B cell (primary cell): ENCODE data around the gene ZNF625.

Experiments
- EZH2 ChIP-seq: IDR thresholded peaks from 2 replicates; pipeline ENCODE4 v1.6.1; 2012; ENCODE audit warnings: borderline replicate concordance, low read depth, mild to moderate bottlenecking, moderate library complexity, low read length; ENCODE audit not compliant: insufficient read depth, poor library complexity, severe bottlenecking
- TF ChIP-seq, protein P1 (sequence below): fragments of 200-600 bp; IDR thresholded peaks from one replicate; pipeline ENCODE4 v1.8.0; 2022; ENCODE audit warnings: antibody characterized with exemption, mild to moderate bottlenecking

GRCh38 chr19:12145348-12145747, 11.2 kb downstream of the ZNF625 start:
- TF ChIP-seq, protein P1, sequence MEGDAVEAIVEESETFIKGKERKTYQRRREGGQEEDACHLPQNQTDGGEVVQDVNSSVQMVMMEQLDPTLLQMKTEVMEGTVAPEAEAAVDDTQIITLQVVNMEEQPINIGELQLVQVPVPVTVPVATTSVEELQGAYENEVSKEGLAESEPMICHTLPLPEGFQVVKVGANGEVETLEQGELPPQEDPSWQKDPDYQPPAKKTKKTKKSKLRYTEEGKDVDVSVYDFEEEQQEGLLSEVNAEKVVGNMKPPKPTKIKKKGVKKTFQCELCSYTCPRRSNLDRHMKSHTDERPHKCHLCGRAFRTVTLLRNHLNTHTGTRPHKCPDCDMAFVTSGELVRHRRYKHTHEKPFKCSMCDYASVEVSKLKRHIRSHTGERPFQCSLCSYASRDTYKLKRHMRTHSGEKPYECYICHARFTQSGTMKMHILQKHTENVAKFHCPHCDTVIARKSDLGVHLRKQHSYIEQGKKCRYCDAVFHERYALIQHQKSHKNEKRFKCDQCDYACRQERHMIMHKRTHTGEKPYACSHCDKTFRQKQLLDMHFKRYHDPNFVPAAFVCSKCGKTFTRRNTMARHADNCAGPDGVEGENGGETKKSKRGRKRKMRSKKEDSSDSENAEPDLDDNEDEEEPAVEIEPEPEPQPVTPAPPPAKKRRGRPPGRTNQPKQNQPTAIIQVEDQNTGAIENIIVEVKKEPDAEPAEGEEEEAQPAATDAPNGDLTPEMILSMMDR = no peak
- no peak for TF ChIP-seq EZH2
